Ovary (tissue), 9 donors: Measurements from ENCODE around the gene EYA3. TPM values are rescaled to one million over a fixed set of nuclear protein-coding genes. Genes with fewer than 3 reads are reported as not detected.

Source experiments
- DNase-seq, 5 donors: peaks; one replicate each; pipeline ENCODE4 v3.0.0-alpha.2; 2019 to 2020
- H3K27ac ChIP-seq, 2 donors: fragments of 200-600 bp; one replicate each; pipeline versions ENCODE4 v1.5.1 to v1.8.0; 2019 to 2022
- H3K27me3 ChIP-seq: fragments of 200-600 bp; one replicate; pipeline ENCODE4 v1.8.0; 2022
- H3K36me3 ChIP-seq: fragments of 200-600 bp; sonication (generic); one replicate; pipeline ENCODE4 v1.5.1; 2019
- H3K4me1 ChIP-seq: one replicate; pipeline ENCODE4 v1.8.1; 2013; ENCODE audit warnings: mild to moderate bottlenecking, moderate library complexity; ENCODE audit not compliant: insufficient read depth
- H3K4me3 ChIP-seq: fragments of 200-600 bp; sonication (generic); one replicate; pipeline ENCODE4 v1.5.1; 2017
- H3K9me3 ChIP-seq, 2 donors: fragments of 200-600 bp in 1 of 2; sonication (generic) in 1 of 2; one replicate each; pipeline versions ENCODE4 v1.5.1 to v1.8.1; 2013 to 2019; ENCODE audit warnings: mild to moderate bottlenecking in 1 of 2, moderate library complexity in 1 of 2
- EP300 ChIP-seq: sonication (generic); formaldehyde crosslinking; IDR thresholded peaks from one replicate; pipeline ENCODE4 v1.6.1; 2017; ENCODE audit warnings: antibody characterized with exemption
- POLR2A ChIP-seq: fragments of 450-650 bp; IDR thresholded peaks from one replicate; pipeline ENCODE4 v1.6.1; 2017; ENCODE audit warnings: antibody characterized with exemption, mild to moderate bottlenecking, moderate library complexity
- WGBS, 3 donors: extraction: QIAGEN DNeasy Blood & Tissue Kit in 1 of 3; methylation state at CpG; one replicate each; pipeline versions ENCODE4 v1.1.5 to v1.1.7; 2013 to 2017; 5-methylcytosine and 5-hydroxymethylcytosine counted together
- intact Hi-C, 4 donors: fragments of 100-400 bp; cut with DNase I; formaldehyde crosslinking; loops; one replicate each; pipeline versions ENCODE4 v1.11.0 to v1.15.1; 2022 to 2023
- polyA plus RNA-seq, 2 donors: library from polyadenylated mRNA; stranded (reverse); fragments of 200-250 nt in 1 of 2; fragments of 350-450 nt in 1 of 2; fragmentation: Illumina TruSeq in 1 of 2; extraction: RNeasy Lipid Tissue Mini Kit (QIAGEN cat#74804) in 1 of 2; gene quantifications; one replicate each; pipeline ENCODE4 v1.2.3, GENCODE V29; 2013 to 2014
- total RNA-seq, 7 donors: library from RNA; depleted of rRNA in 2 of 7; stranded (reverse); fragments of >200 nt in 2 of 7; fragmentation: NEBNext Ultra II Directional in 3 of 7; extraction: Animal tissue kit (Norgen Biotek cat#: 25700) in 3 of 7; gene quantifications; one replicate each; pipeline versions ENCODE4 v1.1.0 to v1.2.4, GENCODE V29; 2016 to 2023
- TF ChIP-seq, protein P1 (sequence below), 3 donors: fragments of 450-650 bp in 2 of 3; fragments of 200-600 bp in 1 of 3; IDR thresholded peaks; one replicate each; pipeline versions ENCODE4 v1.5.1 to v1.8.0; 2016 to 2022; ENCODE audit warnings: antibody characterized with exemption in 3 of 3, mild to moderate bottlenecking in 1 of 3
- donor health status: DM: no; HTN: no; CAD: no; lungs with moderate emphysema.
- donor health status: DM: no; HTN: no; CAD: no.
- donor health status: Bipolar disorder and iron deficiency.
- donor health status: DM: yes; HTN: yes; CAD: no.
- donor health status: DM: no; HTN: no; CAD: no.
- donor health status: DM: yes; HTN: yes; CAD: no.

EYA3 gene
- total and polyA plus RNA-seq, 9 donors = 5.4 to 25.7 (median 14.6) TPM

DNA sequence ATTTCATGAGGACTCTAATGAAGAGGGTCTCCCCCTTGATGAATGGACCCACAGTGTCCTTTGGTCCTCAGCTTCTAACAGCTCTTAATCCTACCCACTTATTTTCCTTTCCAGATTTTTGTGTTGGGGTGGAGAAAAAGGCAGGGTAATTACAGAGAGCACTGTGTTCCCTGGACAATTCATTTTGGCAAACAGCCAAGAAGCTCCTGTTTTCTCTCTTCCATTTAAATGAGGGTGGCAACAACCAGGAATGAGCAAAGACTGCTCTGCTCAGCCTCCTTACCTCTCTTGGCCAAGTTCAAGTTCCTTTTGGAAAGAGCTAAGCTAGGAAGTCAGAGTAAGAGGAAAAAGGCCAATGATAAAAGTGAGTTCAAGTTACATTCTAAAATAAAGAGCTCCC, 116.7 kb downstream of the EYA3 start:
- H3K36me3 ChIP-seq = no peaks in the 10 kb centered on the region
- no peak for DNase-seq
- TF ChIP-seq EP300 = no peak
- no peak for TF ChIP-seq POLR2A
- TF ChIP-seq, protein P1, sequence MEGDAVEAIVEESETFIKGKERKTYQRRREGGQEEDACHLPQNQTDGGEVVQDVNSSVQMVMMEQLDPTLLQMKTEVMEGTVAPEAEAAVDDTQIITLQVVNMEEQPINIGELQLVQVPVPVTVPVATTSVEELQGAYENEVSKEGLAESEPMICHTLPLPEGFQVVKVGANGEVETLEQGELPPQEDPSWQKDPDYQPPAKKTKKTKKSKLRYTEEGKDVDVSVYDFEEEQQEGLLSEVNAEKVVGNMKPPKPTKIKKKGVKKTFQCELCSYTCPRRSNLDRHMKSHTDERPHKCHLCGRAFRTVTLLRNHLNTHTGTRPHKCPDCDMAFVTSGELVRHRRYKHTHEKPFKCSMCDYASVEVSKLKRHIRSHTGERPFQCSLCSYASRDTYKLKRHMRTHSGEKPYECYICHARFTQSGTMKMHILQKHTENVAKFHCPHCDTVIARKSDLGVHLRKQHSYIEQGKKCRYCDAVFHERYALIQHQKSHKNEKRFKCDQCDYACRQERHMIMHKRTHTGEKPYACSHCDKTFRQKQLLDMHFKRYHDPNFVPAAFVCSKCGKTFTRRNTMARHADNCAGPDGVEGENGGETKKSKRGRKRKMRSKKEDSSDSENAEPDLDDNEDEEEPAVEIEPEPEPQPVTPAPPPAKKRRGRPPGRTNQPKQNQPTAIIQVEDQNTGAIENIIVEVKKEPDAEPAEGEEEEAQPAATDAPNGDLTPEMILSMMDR (IDR thresholded peaks at IDR 0.05) = no peak
- intact Hi-C loops = loop anchor here in 1 of 4 donors (10.0 kb wide), 1 partner anchor 107 kb away; no protein-coding TSS in a partner anchor
- H3K27me3 ChIP-seq = no peaks in the 10 kb centered on the region
- H3K27ac ChIP-seq = no peak overlapping the region
- H3K4me3 ChIP-seq = no peak overlapping the region
- no peaks in the 10 kb centered on the region for H3K9me3 ChIP-seq
- H3K4me1 ChIP-seq = no peaks in the 10 kb centered on the region

DNA sequence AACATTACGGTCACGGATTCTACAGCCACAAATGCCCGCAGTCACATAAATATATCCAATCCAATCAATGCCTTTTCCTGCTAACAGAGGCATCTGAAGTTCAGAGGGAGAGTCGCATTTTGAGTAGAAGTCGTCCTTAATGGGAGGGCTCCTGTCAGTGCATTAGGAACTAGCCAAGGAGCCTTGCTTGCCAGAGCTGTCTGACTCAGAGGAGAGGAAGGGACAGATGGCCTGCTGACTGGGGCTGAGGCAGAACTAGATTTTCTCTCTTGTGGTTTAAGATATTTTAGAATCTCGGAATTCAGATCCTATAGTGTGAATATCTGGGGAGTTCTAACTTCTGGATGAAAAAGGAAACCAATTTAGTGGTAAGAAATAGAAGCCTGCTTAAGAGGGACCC, 118.0 kb downstream of the EYA3 start:
- H3K4me1 ChIP-seq = no peaks in the 10 kb centered on the region
- no peak for DNase-seq
- 74 to 79% (median 79%) methylated on average over 6 of the region's 6 CpGs for WGBS, 3 donors
- no peaks in the 10 kb centered on the region for H3K27me3 ChIP-seq
- no peaks in the 10 kb centered on the region for H3K9me3 ChIP-seq
- H3K27ac ChIP-seq = no peak overlapping the region
- H3K4me3 ChIP-seq = no peak overlapping the region
- intact Hi-C loops = loop anchor here in 1 of 4 donors (10.0 kb wide), 1 partner anchor 106 kb away; no protein-coding TSS in a partner anchor
- H3K36me3 ChIP-seq = no peaks in the 10 kb centered on the region
- no peak for TF ChIP-seq EP300
- no peak for TF ChIP-seq POLR2A
- TF ChIP-seq, protein P1 (IDR thresholded peaks at IDR 0.05) = no peak

DNA sequence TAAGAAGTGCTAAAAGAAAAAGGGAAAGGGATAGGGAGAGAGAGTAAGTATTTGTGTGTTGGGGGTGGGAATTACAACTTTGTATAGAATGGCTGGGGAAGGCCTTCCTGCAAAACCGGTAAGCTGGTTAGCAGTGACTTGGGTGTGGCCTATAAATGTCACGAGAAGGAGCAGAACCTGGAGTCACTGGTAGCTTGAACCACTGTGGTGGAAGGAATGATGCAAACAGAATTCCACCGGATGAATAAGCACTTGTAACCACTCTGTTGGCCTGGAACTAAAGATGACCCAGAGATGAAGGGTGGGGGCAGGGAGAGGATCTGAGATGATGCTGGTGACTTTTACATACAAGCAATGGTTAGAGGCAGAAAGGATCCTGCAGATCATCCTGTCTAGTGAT, 119.7 kb downstream of the EYA3 start:
- Histone ChIP-seq H3K36me3 (no peaks in the 10 kb centered on the region), H3K27ac (no peak overlapping the region)
- 66 to 72% (median 67%) methylated on average over 3 of the region's 3 CpGs for WGBS, 3 donors

DNA sequence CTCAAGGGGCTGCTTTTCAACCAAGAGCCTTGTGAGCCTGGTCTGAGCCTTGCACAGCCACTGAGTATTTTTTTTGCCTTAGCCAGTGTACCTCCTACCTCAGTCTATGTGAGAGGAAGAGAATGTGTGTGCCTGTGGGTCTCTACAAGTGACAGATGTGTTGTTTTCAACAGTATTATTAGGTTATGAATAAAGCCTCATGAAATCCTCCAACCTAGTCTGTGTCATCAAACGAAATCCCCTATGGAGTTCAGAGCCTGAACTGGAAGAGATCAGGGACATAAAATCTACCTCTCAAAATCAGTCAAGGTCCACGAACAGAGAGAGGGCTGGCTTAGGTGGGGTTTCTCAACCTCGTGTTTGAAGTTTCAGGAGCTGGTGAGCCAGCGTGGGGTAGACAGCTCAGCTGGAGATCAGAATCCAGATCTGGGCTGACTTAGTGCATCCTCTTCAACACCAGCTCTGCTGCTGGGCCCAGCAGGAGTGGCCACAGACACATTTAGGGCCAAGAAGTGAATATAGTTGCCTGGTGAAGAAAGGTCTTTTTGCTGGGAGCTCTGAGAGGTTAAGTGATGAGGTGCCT, 120.4 kb downstream of the EYA3 start:
- Histone ChIP-seq H3K27ac (no peak overlapping the region), H3K27me3 (no peaks in the 10 kb centered on the region), H3K9me3 (no peaks in the 10 kb centered on the region), H3K4me1 (no peaks in the 10 kb centered on the region), H3K4me3 (no peak overlapping the region), H3K36me3 (no peaks in the 10 kb centered on the region)
- 75 to 82% (median 80%) methylated on average over 4 of the region's 4 CpGs for WGBS, 3 donors
- intact Hi-C loops = no loop called here
- TF ChIP-seq EP300 (no peak), POLR2A (no peak)
- TF ChIP-seq, protein P1 (IDR thresholded peaks at IDR 0.05) = no peak
- DNase-seq = no peak

More for the DNA sequence above, 119.7 kb downstream of the EYA3 start:
- DNase-seq = no peak
- intact Hi-C loops = no loop called here
- no peak overlapping the region for H3K4me3 ChIP-seq
- no peaks in the 10 kb centered on the region for H3K27me3 ChIP-seq
- no peaks in the 10 kb centered on the region for H3K9me3 ChIP-seq
- TF ChIP-seq EP300 (no peak), POLR2A (no peak)
- TF ChIP-seq, protein P1 (IDR thresholded peaks at IDR 0.05) = no peak
- no peaks in the 10 kb centered on the region for H3K4me1 ChIP-seq
